Hepatocyte (in vitro differentiated cells): ENCODE results near the gene RAP1GAP. TPM values are rescaled to one million over a fixed set of nuclear protein-coding genes. Genes with fewer than 3 reads are reported as not detected.

Experiments
- DNase-seq: peaks from one replicate; pipeline ENCODE4 v3.0.0-alpha.2; 2016; ENCODE audit warnings: low spot score
- H2AFZ ChIP-seq: fragments of 200-600 bp; sonication (generic); 2 replicates; pipeline ENCODE4 v1.6.0; 2016; ENCODE audit warnings: antibody characterized with exemption, mild to moderate bottlenecking
- H3K27ac ChIP-seq: fragments of 200-600 bp; sonication (generic); 2 replicates; pipeline ENCODE4 v1.5.1; 2016; ENCODE audit warnings: mild to moderate bottlenecking
- H3K27me3 ChIP-seq: fragments of 200-600 bp; sonication (generic); 2 replicates; pipeline ENCODE4 v1.6.1; 2016
- H3K36me3 ChIP-seq: fragments of 200-600 bp; sonication (generic); replicated peaks from 2 replicates; pipeline ENCODE4 v1.5.1; 2016; ENCODE audit warnings: low read depth; ENCODE audit not compliant: insufficient read depth
- H3K4me1 ChIP-seq: fragments of 200-600 bp; sonication (generic); 2 replicates; pipeline ENCODE4 v1.5.1; 2016; ENCODE audit warnings: mild to moderate bottlenecking, moderate library complexity; ENCODE audit not compliant: insufficient read depth
- H3K4me2 ChIP-seq: fragments of 200-600 bp; sonication (generic); 2 replicates; pipeline ENCODE4 v1.6.0; 2016
- H3K4me3 ChIP-seq: fragments of 200-600 bp; sonication (generic); 2 replicates; pipeline ENCODE4 v1.5.1; 2016; ENCODE audit warnings: mild to moderate bottlenecking
- H3K79me2 ChIP-seq: fragments of 200-600 bp; sonication (generic); 2 replicates; pipeline ENCODE4 v1.6.0; 2017; ENCODE audit warnings: mild to moderate bottlenecking
- H3K9me2 ChIP-seq: fragments of 200-600 bp; sonication (generic); replicated peaks from 2 replicates; pipeline ENCODE4 v1.6.0; 2017; ENCODE audit warnings: mild to moderate bottlenecking; ENCODE audit not compliant: insufficient read depth
- H3K9me3 ChIP-seq: fragments of 200-600 bp; sonication (generic); 2 replicates; pipeline ENCODE4 v1.5.1; 2016; ENCODE audit warnings: low read depth, mild to moderate bottlenecking
- H4K20me1 ChIP-seq: fragments of 200-600 bp; sonication (generic); 2 replicates; pipeline ENCODE4 v1.6.0; 2016; ENCODE audit warnings: mild to moderate bottlenecking; ENCODE audit not compliant: insufficient read depth, poor library complexity, severe bottlenecking
- EZH2 ChIP-seq: fragments of 200-600 bp; sonication (generic); IDR thresholded peaks from 2 replicates; pipeline ENCODE4 v1.6.1; 2016; ENCODE audit warnings: antibody characterized with exemption, mild to moderate bottlenecking, borderline replicate concordance
- EZH2phosphoT487 ChIP-seq: fragments of 200-600 bp; sonication (generic); IDR thresholded peaks from one replicate; pipeline ENCODE4 v1.6.1; 2018; ENCODE audit warnings: antibody characterized with exemption, mild to moderate bottlenecking, low read depth, moderate library complexity; ENCODE audit not compliant: unreplicated experiment, severe bottlenecking
- WGBS: methylation state at CpG from one replicate; pipeline ENCODE4 v1.1.6; 2016; ENCODE audit warnings: low lambda C conversion rate; ENCODE audit errors: missing lambda C conversion rate; 5-methylcytosine and 5-hydroxymethylcytosine counted together
- polyA plus RNA-seq: library from polyadenylated mRNA; unstranded; fragments of >200 nt; fragmentation: Nextera tagmentation; extraction: Ambion mirVana; gene quantifications from 2 replicates; pipeline ENCODE4 v1.2.1, GENCODE V29; 2016
- total RNA-seq: library from RNA; depleted of rRNA; stranded (reverse); fragments of >200 nt; gene quantifications from 2 replicates; pipeline ENCODE4 v1.2.3, GENCODE V29; 2014
- TF ChIP-seq, protein P1 (sequence below): fragments of 200-600 bp; sonication (generic); IDR thresholded peaks from 2 replicates; pipeline ENCODE4 v1.5.1; 2016; ENCODE audit warnings: antibody characterized with exemption, mild to moderate bottlenecking; ENCODE audit not compliant: poor library complexity

Gene RAP1GAP
- total and polyA plus RNA-seq, 2 experiments from 2014 or later = 12.3 to 18.0 TPM

DNA sequence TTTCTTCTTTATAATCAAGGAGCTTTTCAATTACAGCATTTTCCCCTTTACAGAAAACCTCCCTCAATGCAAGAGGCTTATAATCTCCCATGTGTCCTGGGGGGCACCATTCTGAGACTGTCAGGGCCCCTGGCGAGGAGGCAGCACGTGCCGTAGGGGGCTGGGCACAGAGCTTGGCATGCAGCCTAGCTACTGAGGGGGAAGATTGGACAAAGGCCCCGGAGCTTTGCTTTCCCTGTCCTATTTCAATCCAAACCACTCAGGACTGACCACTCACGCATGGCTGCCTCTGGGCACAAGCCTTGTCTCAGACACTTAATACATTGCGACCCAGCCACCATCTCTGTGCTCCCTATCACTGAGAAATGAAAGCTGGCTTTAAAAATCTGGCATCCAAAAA lies 2.8 kb upstream of the RAP1GAP start:
- Histone ChIP-seq H3K4me1 (peaks cover 30% of the 10 kb centered on the region), H3K79me2 (no peaks in the 10 kb centered on the region), H4K20me1 (no peaks in the 10 kb centered on the region), H3K9me3 (no peaks in the 10 kb centered on the region), H3K27me3 (no peaks in the 10 kb centered on the region), H3K36me3 (no peaks in the 10 kb centered on the region), H3K27ac (no peak overlapping the region), H3K4me2 (no peak overlapping the region), H2AFZ (no peak overlapping the region), H3K9me2 (no peaks in the 10 kb centered on the region), H3K4me3 (no peak overlapping the region)
- DNase-seq = no peak
- WGBS = 85% methylated on average over 6 of the region's 6 CpGs
- TF ChIP-seq, protein P1, sequence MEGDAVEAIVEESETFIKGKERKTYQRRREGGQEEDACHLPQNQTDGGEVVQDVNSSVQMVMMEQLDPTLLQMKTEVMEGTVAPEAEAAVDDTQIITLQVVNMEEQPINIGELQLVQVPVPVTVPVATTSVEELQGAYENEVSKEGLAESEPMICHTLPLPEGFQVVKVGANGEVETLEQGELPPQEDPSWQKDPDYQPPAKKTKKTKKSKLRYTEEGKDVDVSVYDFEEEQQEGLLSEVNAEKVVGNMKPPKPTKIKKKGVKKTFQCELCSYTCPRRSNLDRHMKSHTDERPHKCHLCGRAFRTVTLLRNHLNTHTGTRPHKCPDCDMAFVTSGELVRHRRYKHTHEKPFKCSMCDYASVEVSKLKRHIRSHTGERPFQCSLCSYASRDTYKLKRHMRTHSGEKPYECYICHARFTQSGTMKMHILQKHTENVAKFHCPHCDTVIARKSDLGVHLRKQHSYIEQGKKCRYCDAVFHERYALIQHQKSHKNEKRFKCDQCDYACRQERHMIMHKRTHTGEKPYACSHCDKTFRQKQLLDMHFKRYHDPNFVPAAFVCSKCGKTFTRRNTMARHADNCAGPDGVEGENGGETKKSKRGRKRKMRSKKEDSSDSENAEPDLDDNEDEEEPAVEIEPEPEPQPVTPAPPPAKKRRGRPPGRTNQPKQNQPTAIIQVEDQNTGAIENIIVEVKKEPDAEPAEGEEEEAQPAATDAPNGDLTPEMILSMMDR = no peak
- TF ChIP-seq EZH2phosphoT487 (no peak), EZH2 (no peak)

DNA sequence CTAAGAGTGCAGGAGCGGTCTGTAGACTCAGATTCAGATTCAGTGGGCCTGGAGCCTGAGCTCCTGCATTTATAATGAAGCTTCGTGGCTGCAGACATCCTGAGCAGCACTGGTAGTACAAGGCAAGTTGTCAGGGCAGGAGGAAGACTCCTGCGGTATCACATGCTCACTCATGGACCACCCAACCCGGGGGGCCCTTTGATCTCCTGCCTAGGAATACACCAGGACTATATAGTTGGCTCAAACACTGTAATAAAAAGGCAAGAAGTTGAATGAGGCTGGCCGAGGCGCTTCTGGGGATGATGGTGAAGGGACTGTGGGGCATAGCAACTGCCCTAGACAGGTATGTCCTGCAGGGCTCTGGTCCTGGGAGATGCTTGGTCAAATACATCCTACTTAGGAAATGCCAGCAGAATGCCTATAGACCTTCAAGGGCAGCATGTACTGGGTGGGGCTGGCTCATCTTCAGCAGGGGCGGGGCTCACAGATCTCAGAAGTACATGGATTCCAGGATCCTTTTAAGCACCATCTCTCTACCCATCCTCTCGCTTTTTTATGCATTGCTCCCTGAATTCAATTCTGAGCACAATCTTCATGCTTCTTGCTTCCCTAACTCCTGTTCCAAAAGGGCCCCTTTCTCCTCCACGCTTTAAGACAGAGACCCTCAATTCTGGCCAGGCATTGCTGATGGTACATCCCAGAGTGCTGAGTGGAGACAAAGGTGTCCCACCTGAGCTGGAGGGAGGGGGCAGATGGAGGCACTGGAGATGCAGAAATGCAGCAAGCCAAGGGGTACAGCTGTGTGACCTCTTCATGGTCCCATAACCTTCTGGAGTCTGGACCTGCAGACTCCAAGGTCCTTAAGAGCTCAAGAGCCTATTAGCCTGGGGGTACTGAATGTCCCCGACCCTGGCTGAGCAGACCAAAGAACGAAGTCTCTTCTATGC lies 2.1 kb upstream of the RAP1GAP start:
- no peaks in the 10 kb centered on the region for H4K20me1 ChIP-seq
- H3K4me2 ChIP-seq = no peak overlapping the region
- no peak overlapping the region for H3K27ac ChIP-seq
- H3K9me2 ChIP-seq = no peaks in the 10 kb centered on the region
- no peak overlapping the region for H2AFZ ChIP-seq
- WGBS = 85% methylated on average over 11 of the region's 11 CpGs
- no peak overlapping the region for H3K4me3 ChIP-seq
- no peaks in the 10 kb centered on the region for H3K79me2 ChIP-seq
- no peak for DNase-seq
- no peaks in the 10 kb centered on the region for H3K36me3 ChIP-seq
- H3K27me3 ChIP-seq = no peaks in the 10 kb centered on the region
- H3K4me1 ChIP-seq = peaks cover 31% of the 10 kb centered on the region
- TF ChIP-seq EZH2 (no peak), EZH2phosphoT487 (no peak)
- TF ChIP-seq, protein P1 = no peak
- H3K9me3 ChIP-seq = no peaks in the 10 kb centered on the region

DNA sequence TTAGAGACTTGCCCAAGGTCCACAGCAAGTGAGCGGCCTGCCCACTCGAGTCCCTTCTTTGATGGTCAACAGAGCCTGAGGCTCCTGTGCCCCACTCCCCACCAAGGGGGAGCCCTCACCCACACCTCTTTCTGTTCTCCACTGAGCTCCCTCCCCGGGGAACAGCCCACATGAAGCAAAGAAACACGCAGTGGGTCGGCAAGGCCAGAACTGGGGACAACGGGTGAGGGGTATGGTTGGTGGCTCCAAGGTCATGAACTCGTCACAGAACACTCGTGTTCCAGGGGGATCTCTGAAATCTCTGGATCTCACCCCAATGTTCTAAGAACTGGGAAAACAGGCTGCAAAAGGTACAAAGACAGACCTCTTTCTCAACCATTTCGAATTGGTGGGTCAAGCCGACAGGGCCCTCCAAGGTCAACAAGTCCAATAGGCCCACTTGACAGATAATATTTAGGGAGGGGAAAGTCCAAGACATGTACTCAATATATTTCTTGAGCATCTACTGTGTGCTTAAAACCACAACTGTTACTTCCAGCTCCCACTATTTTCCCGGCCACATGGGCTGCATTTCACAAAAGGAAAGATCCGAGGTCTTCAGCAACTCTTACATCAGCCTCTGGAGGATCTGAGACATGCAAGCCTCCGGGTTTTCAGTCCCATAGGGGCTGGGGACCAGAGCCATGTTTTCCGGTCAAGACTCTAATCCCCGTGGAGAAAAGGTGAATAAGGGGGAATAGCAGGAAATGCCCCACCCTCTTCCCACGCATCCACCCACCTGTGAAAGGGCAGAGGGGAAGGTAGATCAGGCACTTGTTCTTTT lies 1.1 kb upstream of the RAP1GAP start:
- Histone ChIP-seq H3K79me2 (no peaks in the 10 kb centered on the region), H3K4me2 (peak overlapping the region; percentile 100), H3K9me2 (no peaks in the 10 kb centered on the region), H3K4me3 (no peak overlapping the region), H3K27me3 (no peaks in the 10 kb centered on the region), H3K4me1 (peaks cover 31% of the 10 kb centered on the region), H3K27ac (peak overlapping the region; percentile 25), H4K20me1 (no peaks in the 10 kb centered on the region), H2AFZ (no peak overlapping the region), H3K36me3 (no peaks in the 10 kb centered on the region), H3K9me3 (no peaks in the 10 kb centered on the region)
- WGBS = 55% methylated on average over 16 of the region's 16 CpGs
- no peak for DNase-seq
- TF ChIP-seq EZH2phosphoT487 = no peak
- TF ChIP-seq, protein P1 = no peak
- TF ChIP-seq EZH2 = no peak
